ENCODE data around the gene PTPRM. TPM values are rescaled to one million over a fixed set of nuclear protein-coding genes. Genes with fewer than 3 reads are reported as not detected.

The PTPRM gene
- polyA plus RNA-seq, 1 donor from 2014 or later, result 126 TPM

GRCh38 chr18:8051453-8051852, 484.3 kb downstream of the PTPRM start:
- Histone ChIP-seq H3K4me3 (ENCODE audit: low read length) (no peak overlapping the region), H2AFZ (ENCODE audit: low read depth, low read length) (no peak overlapping the region), H3K27ac (ENCODE audit: low read length) (no peak overlapping the region)

GRCh38 chr18:8052237-8052701, 485.2 kb downstream of the PTPRM start:
- no peak for TF ChIP-seq SMC3 (conservative IDR thresholded peaks at IDR 0.05; ENCODE audit: poor library complexity)
- no peak for TF ChIP-seq RAD21 (conservative IDR thresholded peaks at IDR 0.05)
- TF ChIP-seq TAF1 (IDR thresholded peaks at IDR 0.05; ENCODE audit: low read depth), result no peak
- no peaks in the 10 kb centered on the region for H3K9me2 ChIP-seq (ENCODE audit: insufficient read depth, low read length)

More at GRCh38 chr18:8051453-8051852, 484.3 kb downstream of the PTPRM start:
- no peaks in the 10 kb centered on the region for H3K79me2 ChIP-seq (replicated peaks; ENCODE audit: insufficient read depth, low read length)
- H3K4me2 ChIP-seq (ENCODE audit: low read length), result no peak overlapping the region
- H3F3A ChIP-seq (ENCODE audit: insufficient read depth, low read length, poor library complexity, severe bottlenecking), result no peaks in the 10 kb centered on the region
- TF ChIP-seq REST (IDR thresholded peaks at IDR 0.05; ENCODE audit: borderline replicate concordance) (no peak), EP300 (conservative IDR thresholded peaks at IDR 0.05; ENCODE audit: poor library complexity, severe bottlenecking) (no peak), RAD21 (conservative IDR thresholded peaks at IDR 0.05) (no peak), POLR2AphosphoS5 (IDR thresholded peaks at IDR 0.05) (no peak), TAF1 (IDR thresholded peaks at IDR 0.05; ENCODE audit: low read depth) (no peak), MXI1 (conservative IDR thresholded peaks at IDR 0.05; ENCODE audit: poor library complexity, severe bottlenecking) (no peak), EZH2 (IDR thresholded peaks at IDR 0.05; ENCODE audit: borderline replicate concordance, insufficient read depth, low read length, poor library complexity, severe bottlenecking) (no peak), CTCF (IDR thresholded peaks at IDR 0.05; ENCODE audit: poor library complexity, severe bottlenecking) (no peak), SMC3 (conservative IDR thresholded peaks at IDR 0.05; ENCODE audit: poor library complexity) (no peak)
- no peaks in the 10 kb centered on the region for H3K27me3 ChIP-seq (ENCODE audit: insufficient read depth, low read depth, low read length)
- no peaks in the 10 kb centered on the region for H3K36me3 ChIP-seq (ENCODE audit: insufficient read depth, low read length)
- H3K9me3 ChIP-seq (ENCODE audit: low read length), result no peaks in the 10 kb centered on the region
- H4K20me1 ChIP-seq (ENCODE audit: insufficient read depth), result no peaks in the 10 kb centered on the region
- no peak overlapping the region for H3K9ac ChIP-seq (ENCODE audit: low read length)
- H3K9me2 ChIP-seq (ENCODE audit: insufficient read depth, low read length), result no peaks in the 10 kb centered on the region

More at GRCh38 chr18:8052237-8052701, 485.2 kb downstream of the PTPRM start:
- Histone ChIP-seq H3K9ac (ENCODE audit: low read length) (no peak overlapping the region), H3K9me3 (ENCODE audit: low read length) (no peaks in the 10 kb centered on the region), H3K36me3 (ENCODE audit: insufficient read depth, low read length) (no peaks in the 10 kb centered on the region), H3K27ac (ENCODE audit: low read length) (no peak overlapping the region), H2AFZ (ENCODE audit: low read depth, low read length) (no peak overlapping the region), H3K27me3 (ENCODE audit: insufficient read depth, low read depth, low read length) (no peaks in the 10 kb centered on the region), H3F3A (ENCODE audit: insufficient read depth, low read length, poor library complexity, severe bottlenecking) (no peaks in the 10 kb centered on the region), H3K79me2 (replicated peaks; ENCODE audit: insufficient read depth, low read length) (no peaks in the 10 kb centered on the region), H4K20me1 (ENCODE audit: insufficient read depth) (no peaks in the 10 kb centered on the region), H3K4me2 (ENCODE audit: low read length) (no peak overlapping the region), H3K4me3 (ENCODE audit: low read length) (no peak overlapping the region)
